ENCODE data around the gene TLR1. TPM values are rescaled to one million over a fixed set of nuclear protein-coding genes. Genes with fewer than 3 reads are reported as not detected.
"Not testable (repeated sequence)": the region's sequence is repeated elsewhere in the genome, so short reads cannot be mapped to it uniquely, and the experiment has no call there.

Gene TLR1
- total RNA-seq, 1 donor from 2014 or later: 0.26 TPM

DNA sequence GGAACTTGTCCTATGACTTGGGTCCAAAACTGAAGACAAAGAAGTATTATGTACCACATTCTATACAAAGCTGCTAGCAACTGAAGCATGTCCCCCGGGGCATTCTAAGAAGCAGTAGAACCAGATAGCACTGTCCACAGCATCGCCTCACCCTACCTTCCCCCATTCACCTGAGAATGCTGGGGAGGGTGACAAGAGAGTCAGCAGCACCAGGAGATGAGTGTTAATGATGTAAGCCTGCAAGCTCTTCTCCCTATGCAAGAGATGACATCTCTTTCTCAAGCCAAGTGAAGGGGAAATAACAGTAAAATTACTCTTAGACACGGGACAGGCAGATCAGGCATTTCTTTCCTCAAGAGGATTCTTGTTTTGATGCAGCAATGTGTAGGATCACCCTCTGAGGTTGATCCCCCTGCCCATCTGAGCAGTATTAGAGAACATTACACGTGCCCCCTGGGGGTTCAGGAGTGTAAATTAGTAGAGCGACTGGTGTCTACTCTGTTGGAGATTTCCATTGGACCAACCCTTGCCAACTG is 13.9 kb upstream of the TLR1 start:
- Histone ChIP-seq H3K27me3 (ENCODE audit: control insufficient read depth, insufficient read depth, low read length) (no peaks in the 10 kb centered on the region), H3K36me3 (ENCODE audit: control insufficient read depth, insufficient read depth, low read length) (no peaks in the 10 kb centered on the region), H3K4me3 (ENCODE audit: low read depth, low read length) (no peak overlapping the region)
- TF ChIP-seq CTCF (IDR thresholded peaks at IDR 0.05; ENCODE audit: insufficient read depth, low read length, severe bottlenecking): no peak
- DNase-seq (ENCODE audit: low read depth): peak; percentile 51
- FAIRE-seq: no peak

- FAIRE-seq (no peak), DNase-seq (ENCODE audit: low read depth) (peak; percentile 41)
- no peak for TF ChIP-seq CTCF (IDR thresholded peaks at IDR 0.05; ENCODE audit: insufficient read depth, low read length, severe bottlenecking)
- Histone ChIP-seq H3K27me3 (ENCODE audit: control insufficient read depth, insufficient read depth, low read length) (no peaks in the 10 kb centered on the region), H3K4me3 (ENCODE audit: low read depth, low read length) (no peak overlapping the region), H3K36me3 (ENCODE audit: control insufficient read depth, insufficient read depth, low read length) (no peaks in the 10 kb centered on the region)
These were observed 11.5 kb upstream of the TLR1 start for GRCh38 chr4:38815885-38816782.

GRCh38 chr4:38814386-38814785 is 9.8 kb upstream of the TLR1 start:
- DNase-seq (ENCODE audit: low read depth): no peak
- Histone ChIP-seq H3K4me3 (ENCODE audit: low read depth, low read length) (no peak overlapping the region), H3K27me3 (ENCODE audit: control insufficient read depth, insufficient read depth, low read length) (no peaks in the 10 kb centered on the region), H3K36me3 (ENCODE audit: control insufficient read depth, insufficient read depth, low read length) (no peaks in the 10 kb centered on the region)
- FAIRE-seq: peak; percentile 32
- TF ChIP-seq CTCF (IDR thresholded peaks at IDR 0.05; ENCODE audit: insufficient read depth, low read length, severe bottlenecking): no peak

DNA sequence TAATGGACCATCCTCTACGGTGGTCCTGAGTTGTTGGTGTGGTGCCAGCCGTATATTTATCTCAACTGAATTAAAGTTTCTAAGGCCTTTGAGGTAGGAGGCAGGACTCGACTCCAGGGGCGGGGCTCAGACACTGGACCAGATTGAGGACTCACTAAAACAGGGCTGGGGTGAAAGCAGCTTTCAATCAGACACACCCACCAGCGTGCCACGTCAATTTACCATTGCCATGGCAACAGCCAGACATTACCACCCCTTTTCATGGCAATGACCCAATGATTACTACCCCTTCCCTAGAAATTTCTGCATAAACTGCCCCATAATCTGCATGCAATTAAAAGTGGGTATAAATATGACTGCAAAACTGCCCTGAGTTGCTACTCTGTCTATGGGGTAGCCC is 6.7 kb upstream of the TLR1 start:
- no peak for TF ChIP-seq CTCF (IDR thresholded peaks at IDR 0.05; ENCODE audit: insufficient read depth, low read length, severe bottlenecking)
- Histone ChIP-seq H3K4me3 (ENCODE audit: low read depth, low read length) (no peak overlapping the region), H3K27me3 (ENCODE audit: control insufficient read depth, insufficient read depth, low read length) (no peaks in the 10 kb centered on the region), H3K36me3 (ENCODE audit: control insufficient read depth, insufficient read depth, low read length) (no peaks in the 10 kb centered on the region)
- no peak for FAIRE-seq
- DNase-seq (ENCODE audit: low read depth): no peak

DNA sequence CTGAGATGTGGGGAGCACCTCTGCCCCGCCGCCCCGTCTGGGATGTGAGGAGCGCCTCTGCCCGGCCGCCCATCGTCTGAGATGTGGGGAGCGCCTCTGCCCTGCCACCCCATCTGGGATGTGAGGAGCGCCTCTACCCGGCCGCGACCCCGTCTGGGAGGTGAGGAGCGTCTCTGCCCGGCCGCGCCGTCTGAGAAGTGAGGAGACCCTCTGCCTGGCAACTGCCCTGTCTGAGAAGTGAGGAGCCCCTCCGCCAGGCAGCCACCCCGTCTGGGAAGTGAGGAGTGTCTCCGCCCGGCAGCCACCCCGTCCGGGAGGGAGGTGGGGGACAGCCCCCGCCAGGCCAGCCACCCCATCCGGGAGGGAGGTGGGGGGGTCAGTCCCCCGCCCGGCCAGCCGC is 2.9 kb upstream of the TLR1 start:
- not testable (repeated sequence) for FAIRE-seq; H3K27me3 ChIP-seq (ENCODE audit: control insufficient read depth, insufficient read depth, low read length); DNase-seq (ENCODE audit: low read depth); H3K4me3 ChIP-seq (ENCODE audit: low read depth, low read length); H3K36me3 ChIP-seq (ENCODE audit: control insufficient read depth, insufficient read depth, low read length)

GRCh38 chr4:38806251-38806650 is 1.7 kb upstream of the TLR1 start:
- not testable (repeated sequence) for DNase-seq (ENCODE audit: low read depth); H3K4me3 ChIP-seq (ENCODE audit: low read depth, low read length); H3K36me3 ChIP-seq (ENCODE audit: control insufficient read depth, insufficient read depth, low read length); H3K27me3 ChIP-seq (ENCODE audit: control insufficient read depth, insufficient read depth, low read length); FAIRE-seq
